Common myeloid progenitor, CD34-positive (primary cell): ENCODE measurements around the gene GRIK5.

Source experiments
- CTCF ChIA-PET: fragments of 350-600 bp; sonication (Branson Sonifier 250); formaldehyde crosslinking; loops from one replicate; lab custom pipeline; 2021; ENCODE audit warnings: antibody characterized with exemption; lab: Charles Lee
- POLR2A ChIA-PET: fragments of 350-600 bp; sonication (Branson Sonifier 250); formaldehyde crosslinking; loops from one replicate; lab custom pipeline; 2021; ENCODE audit warnings: antibody characterized with exemption; lab: Charles Lee
- DNase-seq, 3 donors: peaks; one replicate each; pipeline versions ENCODE4 v3.0.0 to v3.0.0-alpha.2; 2013
- H3K27ac ChIP-seq, 2 experiments: 1 replicate in 1 of 2; 2 replicates in 1 of 2; pipeline ENCODE4 v1.7.0; 2013; ENCODE audit warnings: inconsistent platforms in 2 of 2, low read length in 2 of 2, mild to moderate bottlenecking in 2 of 2, low read depth in 1 of 2, moderate library complexity in 1 of 2; ENCODE audit not compliant: severe bottlenecking in 2 of 2, insufficient read depth in 1 of 2, poor library complexity in 1 of 2
- H3K27me3 ChIP-seq, 5 experiments: replicated peaks in 2 of 5; 1 replicate in 3 of 5; 2 replicates in 2 of 5; pipeline versions ENCODE4 v1.6.1 to v1.7.0; 2013; ENCODE audit warnings: low read length in 4 of 5, mild to moderate bottlenecking in 2 of 5, moderate library complexity in 2 of 5, inconsistent platforms in 1 of 5; ENCODE audit not compliant: insufficient read depth in 5 of 5, control insufficient read depth in 4 of 5
- H3K36me3 ChIP-seq, 4 experiments: 1 replicate in 2 of 4; 2 replicates in 2 of 4; pipeline versions ENCODE4 v1.6.1 to v1.7.0; 2013; ENCODE audit warnings: low read length in 3 of 4, control low read depth in 1 of 4, mild to moderate bottlenecking in 1 of 4; ENCODE audit not compliant: control insufficient read depth in 4 of 4, insufficient read depth in 4 of 4
- H3K4me1 ChIP-seq, 4 experiments: 1 replicate in 3 of 4; 2 replicates in 1 of 4; pipeline versions ENCODE4 v1.6.1 to v1.7.1; 2013; ENCODE audit warnings: low read length in 3 of 4, mild to moderate bottlenecking in 3 of 4, control low read depth in 1 of 4, inconsistent platforms in 1 of 4, moderate library complexity in 1 of 4; ENCODE audit not compliant: control insufficient read depth in 4 of 4, insufficient read depth in 4 of 4; ENCODE audit errors: control extremely low read depth in 1 of 4
- H3K4me3 ChIP-seq, 7 experiments: 1 replicate in 4 of 7; 2 replicates in 3 of 7; pipeline versions ENCODE4 v1.5.1 to v1.7.0; 2013; ENCODE audit warnings: mild to moderate bottlenecking in 7 of 7, low read length in 6 of 7, moderate library complexity in 6 of 7, inconsistent platforms in 2 of 7, low read depth in 2 of 7, control low read depth in 1 of 7; ENCODE audit not compliant: insufficient read depth in 4 of 7, control insufficient read depth in 1 of 7; ENCODE audit errors: extremely low read depth in 1 of 7
- H3K9me3 ChIP-seq, 5 experiments: 1 replicate in 4 of 5; 2 replicates in 1 of 5; pipeline versions ENCODE4 v1.6.1 to v1.7.1; 2013; ENCODE audit warnings: low read length in 4 of 5, mild to moderate bottlenecking in 2 of 5, inconsistent platforms in 1 of 5, low read depth in 1 of 5, moderate library complexity in 1 of 5; ENCODE audit not compliant: control insufficient read depth in 4 of 5, insufficient read depth in 2 of 5; ENCODE audit errors: control extremely low read depth in 1 of 5
- WGBS: methylation state at CpG from one replicate; pipeline ENCODE4 v1.1.5; 2013; ENCODE audit not compliant: insufficient coverage; 5-methylcytosine and 5-hydroxymethylcytosine counted together

The GRIK5 gene

DNA sequence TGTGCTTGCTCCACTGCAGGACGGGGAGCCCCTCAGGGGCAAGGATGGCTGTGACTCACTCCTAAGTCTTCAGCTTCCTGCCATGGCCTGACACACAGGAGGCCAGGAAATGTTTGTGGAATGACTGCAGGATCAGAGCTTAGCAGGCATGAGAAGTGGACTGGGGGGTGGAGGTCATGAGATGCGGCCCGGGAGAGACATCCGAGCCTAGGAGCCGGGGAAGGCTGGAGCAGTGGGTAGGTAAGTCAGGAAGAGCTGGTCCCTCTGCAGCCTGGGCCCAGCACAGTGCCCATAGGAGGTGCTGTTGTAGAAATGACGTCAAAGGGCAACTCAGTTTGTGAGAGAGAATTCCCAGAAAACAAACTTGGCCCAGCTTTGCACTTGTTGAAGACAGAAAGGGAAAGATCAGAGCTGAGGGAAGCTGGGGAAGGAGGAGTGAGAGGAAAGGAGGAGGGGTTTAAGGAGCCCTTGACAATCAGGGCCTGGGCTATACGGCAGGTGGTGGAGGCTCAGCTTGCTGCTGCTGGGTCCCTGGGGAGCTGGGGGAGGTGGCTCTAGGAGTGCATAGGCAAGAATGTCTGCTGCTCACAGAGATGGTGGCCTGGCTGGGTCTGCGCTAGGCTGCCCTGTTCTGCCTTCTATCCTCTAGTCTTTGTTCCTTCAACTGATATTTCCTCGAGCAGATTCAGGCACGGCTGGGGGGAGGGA lies 43.8 kb upstream of the GRIK5 start:
- Histone ChIP-seq H3K9me3 (no peaks in the 10 kb centered on the region), H3K36me3 (peaks cover 4 to 23% (median 8%) of the 10 kb centered on the region in 4 experiments), H3K27me3 (no peaks in the 10 kb centered on the region), H3K4me1 (peaks cover 0 to 12% (median 3%) of the 10 kb centered on the region in 4 experiments), H3K4me3 (no peak overlapping the region), H3K27ac (no peak overlapping the region)
- ChIA-PET POLR2A (interaction anchor here (0.7 kb wide), 1 partner anchor 75 kb away, joined by 3 read pairs; no protein-coding TSS in a partner anchor), CTCF (interaction anchor here (0.9 to 6.9 kb wide), 8 partner anchors 10 to 183 kb away, joined by 3 to 69 read pairs (median 6); partner anchors contain the start of gene POU2F2)
- 82% methylated on average over 9 of the region's 10 CpGs for WGBS
- no peak for DNase-seq

DNA sequence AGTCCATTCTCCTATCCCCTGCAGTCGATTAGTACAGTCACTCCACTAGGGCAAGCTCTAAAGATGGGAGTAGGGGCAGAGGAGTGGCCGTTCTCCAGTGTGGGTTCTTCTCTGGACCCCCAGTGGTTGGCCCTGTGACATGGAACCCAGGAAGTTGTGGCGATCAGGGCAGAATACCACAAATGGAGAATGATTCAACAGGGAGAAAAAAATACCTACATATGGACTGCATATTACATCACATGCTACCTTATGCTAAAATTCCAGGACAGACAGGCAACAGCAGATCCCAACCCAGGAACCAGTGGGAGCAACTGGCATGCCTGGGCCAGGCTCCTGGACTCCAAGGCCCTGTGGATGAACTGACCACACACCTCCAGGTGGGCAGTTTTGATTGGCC lies 41.8 kb upstream of the GRIK5 start:
- 100% methylated on average over 1 of the region's 3 CpGs for WGBS
- H3K27me3 ChIP-seq: no peaks in the 10 kb centered on the region
- no peak overlapping the region for H3K4me3 ChIP-seq
- H3K36me3 ChIP-seq: peaks cover 2 to 17% (median 7%) of the 10 kb centered on the region in 4 experiments
- H3K4me1 ChIP-seq: peaks cover 0 to 12% (median 4%) of the 10 kb centered on the region in 4 experiments
- no peak for DNase-seq
- H3K27ac ChIP-seq: no peak overlapping the region
- CTCF ChIA-PET: interaction anchor here (0.7 to 6.9 kb wide), 7 partner anchors 9 to 138 kb away, joined by 3 to 69 read pairs (median 4); partner anchors contain the start of gene POU2F2
- no peaks in the 10 kb centered on the region for H3K9me3 ChIP-seq
- POLR2A ChIA-PET: no interaction called here

DNA sequence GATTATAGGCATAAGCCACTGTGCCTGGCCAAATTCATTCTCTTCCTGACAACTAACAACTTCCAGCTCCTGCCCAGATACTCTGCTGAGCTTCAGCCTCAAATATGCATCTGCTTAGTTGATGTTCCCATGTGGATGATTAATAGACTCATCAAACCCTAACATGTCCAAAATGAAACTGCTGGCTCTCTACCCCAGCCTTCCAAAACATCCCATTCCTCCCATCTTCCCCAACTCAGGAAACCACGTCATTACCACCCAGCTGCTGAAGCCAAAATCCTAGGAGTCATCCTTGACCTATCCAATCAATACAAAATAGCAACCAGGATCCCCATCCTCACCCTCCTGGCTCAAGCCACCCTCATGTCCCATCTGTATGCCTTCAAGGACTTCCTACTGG lies 41.4 kb upstream of the GRIK5 start:
- Histone ChIP-seq H3K36me3 (peaks cover 2 to 13% (median 6%) of the 10 kb centered on the region in 4 experiments), H3K9me3 (no peaks in the 10 kb centered on the region), H3K27ac (no peak overlapping the region), H3K27me3 (no peaks in the 10 kb centered on the region), H3K4me3 (no peak overlapping the region), H3K4me1 (peaks cover 0 to 12% (median 4%) of the 10 kb centered on the region in 4 experiments)
- 91% methylated on average over 1 of the region's 1 CpG for WGBS
- no peak for DNase-seq
- POLR2A ChIA-PET: no interaction called here
- CTCF ChIA-PET: interaction anchor here (0.7 to 6.9 kb wide), 8 partner anchors 9 to 167 kb away, joined by 3 to 69 read pairs (median 12); no protein-coding TSS in a partner anchor

DNA sequence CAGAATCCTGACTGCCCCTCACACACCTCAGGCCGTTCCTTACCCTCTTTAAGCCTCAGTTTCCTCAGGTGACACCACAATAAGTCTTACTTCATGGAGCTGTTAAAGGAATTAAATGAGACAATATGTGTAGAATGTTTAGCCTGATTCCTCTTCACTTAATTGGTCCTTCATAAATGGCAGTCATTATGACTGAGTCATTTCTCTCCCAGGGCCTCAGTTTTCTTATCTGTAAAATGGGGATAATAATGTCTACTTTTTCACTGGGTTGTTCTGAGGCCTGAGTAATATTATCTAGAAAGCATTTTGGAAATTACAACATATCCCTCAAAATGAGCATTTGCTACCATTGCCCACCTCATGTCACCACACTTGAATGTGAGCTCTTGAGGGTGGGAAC lies 40.7 kb upstream of the GRIK5 start:
- Histone ChIP-seq H3K27ac (no peak overlapping the region), H3K4me1 (peaks cover 0 to 12% (median 4%) of the 10 kb centered on the region in 4 experiments), H3K27me3 (no peaks in the 10 kb centered on the region), H3K4me3 (no peak overlapping the region), H3K36me3 (peaks cover 0 to 6% (median 3%) of the 10 kb centered on the region in 4 experiments), H3K9me3 (no peaks in the 10 kb centered on the region)
- ChIA-PET CTCF (interaction anchor here (0.8 to 6.9 kb wide), 10 partner anchors 12 to 168 kb away, joined by 4 to 69 read pairs (median 18); partner anchors contain the start of gene POU2F2), POLR2A (no interaction called here)
- no peak for DNase-seq
- no CpG with 5 or more reads among the region's 1 CpG for WGBS

DNA sequence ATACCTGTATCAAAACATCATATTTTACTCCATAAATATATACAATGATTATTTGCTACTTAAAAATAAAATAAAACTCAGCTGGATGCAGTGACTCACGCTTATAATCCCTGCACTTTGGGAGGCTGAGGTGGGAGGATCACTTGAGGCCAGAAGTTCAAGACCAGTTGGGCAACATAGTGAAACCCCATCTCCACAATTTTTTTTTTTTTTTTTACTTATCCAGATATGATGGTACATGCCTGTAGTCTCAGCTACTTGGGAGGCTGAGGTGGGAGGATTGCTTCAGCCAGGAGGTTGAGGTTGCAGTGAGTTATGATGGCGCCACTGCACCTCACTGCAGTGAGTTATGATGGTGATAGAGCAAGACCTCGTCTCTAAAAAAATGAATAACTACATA lies 39.9 kb upstream of the GRIK5 start:
- Histone ChIP-seq H3K4me3 (no peak overlapping the region), H3K27me3 (no peaks in the 10 kb centered on the region), H3K4me1 (peaks cover 0 to 12% (median 4%) of the 10 kb centered on the region in 4 experiments), H3K9me3 (no peaks in the 10 kb centered on the region), H3K36me3 (peaks cover 0 to 6% (median under 1%) of the 10 kb centered on the region in 4 experiments), H3K27ac (no peak overlapping the region)
- CTCF ChIA-PET: interaction anchor here (0.6 to 6.9 kb wide), 14 partner anchors 8 to 212 kb away, joined by 3 to 69 read pairs (median 18); partner anchors contain the start of gene POU2F2
- POLR2A ChIA-PET: no interaction called here
- no CpG with 5 or more reads among the region's 3 CpGs for WGBS
- DNase-seq: no peak

DNA sequence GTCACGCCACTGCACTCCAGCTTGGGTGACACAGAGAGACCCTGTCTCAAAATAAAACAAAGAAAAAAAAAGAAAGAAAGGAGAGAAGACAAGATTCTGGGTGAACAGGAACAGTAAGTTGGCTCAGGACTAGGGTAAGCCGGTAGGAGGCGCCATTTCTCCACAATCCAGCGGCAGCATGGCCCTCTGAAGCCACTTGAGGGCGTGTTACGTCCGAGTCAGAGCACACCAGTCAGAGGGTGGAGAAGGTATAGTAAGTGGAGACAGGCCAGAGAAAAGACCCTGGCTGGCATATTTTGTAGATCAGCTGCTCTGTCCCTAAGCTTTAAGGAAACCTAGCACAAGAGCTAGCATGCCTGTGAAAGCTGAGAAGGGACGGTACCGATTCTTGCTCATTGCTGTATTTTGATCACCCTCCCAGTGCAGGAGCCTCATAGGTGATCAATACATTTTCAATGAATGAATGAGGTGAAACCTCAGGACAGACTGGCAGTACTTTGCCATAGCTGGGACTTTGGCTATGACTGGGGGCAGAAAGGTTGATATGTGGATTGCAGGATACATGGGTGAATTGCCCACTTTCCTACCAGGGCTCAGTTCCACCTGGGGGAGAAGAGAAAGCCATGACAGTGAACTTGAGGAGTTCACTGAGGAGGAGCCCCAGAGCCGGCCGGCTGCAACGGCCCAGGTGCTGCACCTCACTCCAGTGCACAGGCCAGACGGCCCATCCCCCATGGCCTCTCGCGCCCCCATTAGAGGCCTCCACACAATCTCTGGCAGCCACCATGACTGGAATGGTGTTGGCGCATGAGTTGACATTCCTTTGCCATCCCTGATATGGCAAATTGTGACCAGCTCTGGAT lies 38.8 kb upstream of the GRIK5 start:
- Histone ChIP-seq H3K27me3 (no peaks in the 10 kb centered on the region), H3K4me3 (no peak overlapping the region), H3K27ac (no peak overlapping the region), H3K36me3 (peaks cover 0 to 5% (median under 1%) of the 10 kb centered on the region in 4 experiments), H3K4me1 (peaks cover 0 to 9% (median 4%) of the 10 kb centered on the region in 4 experiments), H3K9me3 (no peaks in the 10 kb centered on the region)
- ChIA-PET POLR2A (no interaction called here), CTCF (interaction anchor here (0.6 to 6.9 kb wide), 32 partner anchors 9 to 330 kb away, joined by 3 to 69 read pairs (median 6); partner anchors contain the start of gene POU2F2)
- WGBS: 44% methylated on average over 16 of the region's 16 CpGs
- DNase-seq: peak; percentile 89 to 96 (median 93)
